ENCODE results near the gene RELB.
A peak's percentile ranks its signal among the peaks of the same experiment; 100 is the strongest.
"Not testable (repeated sequence)": the region's sequence is repeated elsewhere in the genome, so short reads cannot be mapped to it uniquely, and the experiment has no call there.

RELB gene, protein sequence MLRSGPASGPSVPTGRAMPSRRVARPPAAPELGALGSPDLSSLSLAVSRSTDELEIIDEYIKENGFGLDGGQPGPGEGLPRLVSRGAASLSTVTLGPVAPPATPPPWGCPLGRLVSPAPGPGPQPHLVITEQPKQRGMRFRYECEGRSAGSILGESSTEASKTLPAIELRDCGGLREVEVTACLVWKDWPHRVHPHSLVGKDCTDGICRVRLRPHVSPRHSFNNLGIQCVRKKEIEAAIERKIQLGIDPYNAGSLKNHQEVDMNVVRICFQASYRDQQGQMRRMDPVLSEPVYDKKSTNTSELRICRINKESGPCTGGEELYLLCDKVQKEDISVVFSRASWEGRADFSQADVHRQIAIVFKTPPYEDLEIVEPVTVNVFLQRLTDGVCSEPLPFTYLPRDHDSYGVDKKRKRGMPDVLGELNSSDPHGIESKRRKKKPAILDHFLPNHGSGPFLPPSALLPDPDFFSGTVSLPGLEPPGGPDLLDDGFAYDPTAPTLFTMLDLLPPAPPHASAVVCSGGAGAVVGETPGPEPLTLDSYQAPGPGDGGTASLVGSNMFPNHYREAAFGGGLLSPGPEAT

DNA sequence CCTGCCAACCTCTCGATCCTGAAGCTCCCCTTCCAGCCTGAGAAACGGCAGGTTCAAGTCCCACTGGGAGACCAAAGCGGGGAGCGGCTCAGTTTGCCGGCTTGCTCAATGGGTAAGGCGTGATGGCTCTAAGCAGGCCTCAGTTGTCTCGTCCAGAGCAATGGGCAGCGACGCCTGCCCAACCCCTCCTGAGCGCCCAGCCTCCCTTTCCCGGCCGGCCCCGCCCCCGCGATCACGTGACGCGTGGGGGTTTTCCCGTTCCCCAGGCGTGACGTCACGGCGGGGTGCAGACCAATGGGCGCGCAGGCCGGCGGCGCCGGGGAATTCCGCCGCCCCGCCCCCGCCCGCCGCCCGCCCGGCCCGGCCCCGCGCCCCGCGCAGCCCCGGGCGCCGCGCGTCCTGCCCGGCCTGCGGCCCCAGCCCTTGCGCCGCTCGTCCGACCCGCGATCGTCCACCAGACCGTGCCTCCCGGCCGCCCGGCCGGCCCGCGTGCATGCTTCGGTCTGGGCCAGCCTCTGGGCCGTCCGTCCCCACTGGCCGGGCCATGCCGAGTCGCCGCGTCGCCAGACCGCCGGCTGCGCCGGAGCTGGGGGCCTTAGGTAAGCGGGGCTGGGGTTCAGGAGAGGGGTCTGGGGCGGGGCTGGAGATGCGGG lies at the start of gene RELB:
Gene RELB (plus strand): TSS at position 378 of the 653 bp plus-strand sequence. CDS start 116 bp downstream, at position 494.
- peak; percentile 72 to 80 for DNase-seq

DNA sequence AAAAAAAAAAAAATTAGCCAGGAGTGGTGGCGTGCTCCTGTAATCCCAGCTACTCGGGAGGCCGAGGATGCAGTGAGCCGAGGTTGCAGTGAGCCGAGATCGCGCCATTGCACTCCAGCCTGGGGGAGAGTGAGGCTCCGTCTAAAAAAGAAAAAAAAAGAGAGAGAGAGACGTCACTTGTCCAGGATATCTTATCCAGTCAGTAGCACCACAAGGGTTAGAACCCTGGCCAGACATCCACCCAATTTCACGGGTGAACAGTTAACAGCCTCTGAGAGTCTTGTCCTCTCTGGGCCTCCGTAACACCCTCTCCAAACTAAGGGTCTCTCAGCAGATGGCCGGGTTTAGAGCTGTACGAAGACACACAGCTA lies 47.0 kb upstream of the RELB start:
- DNase-seq: no peak

DNA sequence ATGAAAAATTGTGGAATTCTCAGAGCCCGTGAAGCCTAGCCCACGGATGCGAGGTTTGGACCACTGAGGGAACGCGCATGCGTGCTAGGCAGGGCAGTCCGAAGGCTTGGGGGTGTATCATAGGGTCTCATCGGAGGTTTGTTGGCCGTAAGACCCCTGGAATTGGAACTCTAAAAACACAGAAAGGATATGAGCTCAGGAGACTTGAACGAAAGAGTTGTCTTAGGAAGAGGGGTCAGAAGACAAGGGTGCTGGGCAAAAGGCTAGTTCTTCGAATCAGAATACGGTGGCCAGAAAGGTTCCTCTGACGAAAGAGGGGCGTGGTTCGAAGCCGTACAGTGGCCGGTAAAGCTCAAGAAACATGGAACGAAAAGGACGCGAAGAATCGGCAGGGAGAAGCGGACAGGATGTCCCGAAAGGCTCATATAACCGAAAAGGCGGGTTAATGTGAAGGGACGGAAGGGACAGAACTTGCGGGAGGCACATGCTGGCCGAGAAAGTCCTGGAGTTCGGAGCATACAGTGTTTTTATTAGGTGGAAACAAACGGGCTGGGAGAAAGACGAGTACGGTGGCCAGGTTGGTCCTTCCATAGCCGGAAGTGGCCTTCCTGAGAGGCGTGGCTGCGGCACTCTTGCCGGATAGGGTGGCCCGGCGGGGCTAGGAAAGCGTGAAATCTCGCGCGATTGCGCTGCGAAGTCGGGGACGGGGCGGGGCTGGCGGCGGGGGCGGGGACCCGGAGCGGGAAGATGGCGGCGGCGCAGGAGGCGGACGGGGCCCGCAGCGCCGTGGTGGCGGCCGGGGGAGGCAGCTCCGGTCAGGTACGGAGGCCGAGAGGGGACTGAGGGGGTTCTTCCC lies 46.4 kb upstream of the RELB start, which contains the start of gene CLPTM1:
Gene CLPTM1 (plus strand): TSS at position 732 of the 856 bp plus-strand sequence. CDS start 16 bp downstream, at position 748.
- peak; percentile 93 to 96 for DNase-seq

DNA sequence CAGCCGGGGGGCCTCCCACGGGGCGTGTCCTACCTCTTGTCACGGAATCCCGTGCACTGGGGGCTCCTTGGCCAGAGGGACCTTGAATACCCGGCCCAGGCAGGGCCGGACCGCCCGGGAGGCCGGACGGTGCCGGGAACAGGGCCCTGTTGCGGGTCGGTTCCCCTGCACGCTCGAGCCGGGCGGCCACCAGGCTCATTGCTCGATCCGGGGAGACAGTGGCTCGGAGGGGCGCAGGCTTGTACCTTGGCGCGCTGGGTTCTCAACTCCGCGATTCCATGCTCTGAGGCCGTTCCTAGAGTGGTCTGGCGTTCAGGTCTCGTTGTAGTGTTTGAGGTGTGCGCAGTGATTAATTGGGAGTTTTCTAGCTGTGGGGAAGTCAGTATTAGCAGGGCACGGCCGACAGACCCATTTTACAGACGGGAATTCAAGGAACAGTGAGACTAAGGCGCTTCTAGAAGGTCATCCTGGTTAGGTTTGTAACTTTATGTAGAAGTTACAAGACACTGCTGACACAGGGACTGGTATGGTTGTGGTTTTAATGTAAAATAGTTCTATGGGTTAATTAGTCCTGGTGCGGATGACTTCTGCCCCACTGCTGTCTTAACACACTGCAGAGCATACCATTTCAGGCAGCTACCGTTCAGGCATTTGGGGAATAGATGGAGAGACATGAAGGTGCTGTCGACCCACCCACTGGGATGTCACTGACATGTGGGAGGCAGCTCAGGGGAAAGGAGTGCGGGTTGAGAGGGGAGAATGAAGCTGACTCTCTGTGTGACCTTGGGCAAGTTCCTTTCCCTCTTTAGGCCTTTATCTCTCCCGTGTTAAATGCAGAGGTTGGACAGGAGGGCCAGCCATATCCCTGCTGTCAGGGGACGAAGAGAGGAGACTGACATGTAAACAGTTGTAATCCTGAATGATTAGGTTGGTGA lies 45.5 kb upstream of the RELB start:
- no peak for DNase-seq

DNA sequence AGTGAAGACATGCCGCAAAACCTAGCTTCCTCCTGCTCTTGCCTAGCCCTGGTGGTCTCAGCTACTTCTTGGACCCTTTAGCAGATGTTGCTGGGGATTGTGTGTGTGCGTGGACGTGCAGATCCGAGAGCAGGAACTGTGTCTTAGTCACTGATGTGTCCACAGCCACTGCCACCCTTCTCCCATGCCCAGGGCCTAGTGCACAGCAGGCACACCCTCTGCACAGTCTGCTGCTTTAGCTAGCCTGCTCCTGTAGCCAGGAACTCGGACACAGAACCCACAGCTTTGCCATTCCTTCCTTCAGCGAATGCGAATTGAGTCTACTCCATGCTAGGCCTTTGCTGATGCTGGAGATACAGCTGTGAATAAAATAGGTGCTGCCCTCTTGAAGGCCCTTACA lies 43.7 kb upstream of the RELB start:
- DNase-seq: no peak

DNA sequence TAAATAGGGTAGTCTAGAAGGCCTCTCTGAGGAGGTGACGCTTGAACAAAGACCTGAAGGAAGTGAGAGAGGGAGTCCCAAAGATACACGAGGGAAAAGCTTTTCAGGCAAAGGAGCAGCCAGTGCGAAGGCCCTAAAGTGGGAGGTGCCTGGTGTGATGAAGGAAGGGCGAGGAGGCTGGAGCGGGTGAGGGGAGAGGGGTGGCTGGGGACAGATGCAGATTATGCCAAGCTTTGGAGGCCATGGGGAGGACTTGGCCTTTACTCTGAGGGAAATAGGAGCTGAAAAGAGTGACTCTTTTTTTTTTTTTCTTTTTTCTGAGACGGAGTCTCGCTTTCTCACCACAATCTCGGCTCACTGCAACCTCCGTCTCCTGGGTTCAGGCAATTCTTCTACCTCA lies 43.2 kb upstream of the RELB start:
- DNase-seq: no peak

DNA sequence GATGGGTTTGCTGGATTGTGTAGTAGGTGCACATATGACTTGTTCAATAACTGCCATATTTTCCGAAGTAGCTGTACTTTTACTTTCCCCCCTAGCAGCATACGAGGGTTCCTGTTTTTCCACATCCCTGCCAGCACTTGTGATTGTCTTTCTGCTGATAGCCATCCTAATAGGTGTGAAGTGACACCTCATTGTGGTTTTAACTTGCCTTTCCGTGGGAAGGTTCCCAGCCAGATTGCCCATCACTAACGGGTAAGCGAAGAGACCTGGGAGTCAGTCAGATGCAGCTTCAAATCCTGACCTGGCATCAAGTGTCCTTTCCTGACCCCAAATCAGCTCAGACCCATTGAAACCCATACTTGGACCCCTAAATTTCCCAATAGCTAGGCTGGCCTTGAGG lies 41.6 kb upstream of the RELB start:
- DNase-seq: no peak

DNA sequence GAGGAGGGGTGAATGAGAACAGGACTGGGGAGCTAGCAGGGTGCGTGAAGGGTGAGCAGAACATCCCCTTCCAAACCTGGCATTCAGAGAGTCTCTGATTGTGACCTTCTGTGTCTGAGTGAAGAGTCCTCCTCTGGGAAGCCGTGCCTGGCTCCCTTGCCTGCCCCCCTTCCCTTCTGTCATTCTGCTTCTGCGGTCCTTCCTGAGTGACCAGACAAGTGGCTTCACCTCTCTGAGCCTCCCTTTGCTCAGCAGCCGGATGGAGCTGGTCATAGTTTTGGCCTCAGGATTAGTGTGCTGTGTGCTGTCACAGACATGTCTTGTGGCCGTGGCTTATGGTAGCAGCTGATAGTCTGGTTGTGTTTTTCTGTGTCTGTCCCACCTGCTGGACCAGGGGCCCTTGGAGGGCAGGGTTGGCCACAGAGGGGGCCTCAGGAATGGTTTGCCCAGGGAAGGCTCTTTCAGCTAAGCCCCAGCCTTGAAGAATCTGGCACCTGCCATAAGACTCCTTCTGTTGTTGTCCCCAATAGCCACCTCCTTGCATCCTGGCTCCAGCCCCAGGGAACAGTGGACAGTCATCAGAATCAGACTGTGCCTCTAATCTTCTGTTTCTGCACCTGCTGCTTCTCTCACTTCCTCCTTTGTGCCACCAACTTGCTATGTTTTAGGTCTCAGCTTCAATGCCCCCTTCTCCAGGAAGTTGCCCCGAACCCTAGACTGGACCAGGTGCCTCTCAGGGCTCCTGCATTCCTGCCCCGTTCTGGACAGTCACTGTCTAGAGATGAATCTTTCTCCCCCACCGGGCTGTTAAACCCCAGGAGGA lies 40.1 kb upstream of the RELB start:
- no peak for DNase-seq

DNA sequence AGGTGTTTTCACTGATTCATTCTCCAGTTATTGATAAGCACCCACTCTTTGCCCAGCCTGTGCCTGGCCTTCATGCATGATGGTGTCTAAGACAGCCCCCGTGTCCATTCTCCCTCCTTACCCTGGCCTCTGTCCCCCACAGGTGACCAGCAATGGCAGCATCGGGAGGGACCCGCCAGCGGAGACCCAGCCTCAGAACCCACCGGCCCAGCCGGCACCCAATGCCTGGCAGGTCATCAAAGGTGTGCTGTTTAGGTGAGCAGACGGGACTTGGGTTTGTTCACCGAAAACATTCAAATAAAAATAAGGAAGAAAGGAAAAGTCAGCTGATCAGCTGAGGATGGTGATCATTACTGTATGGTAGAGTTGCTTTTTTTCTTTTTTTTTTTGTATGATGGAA lies 39.4 kb upstream of the RELB start:
- no peak for DNase-seq

DNA sequence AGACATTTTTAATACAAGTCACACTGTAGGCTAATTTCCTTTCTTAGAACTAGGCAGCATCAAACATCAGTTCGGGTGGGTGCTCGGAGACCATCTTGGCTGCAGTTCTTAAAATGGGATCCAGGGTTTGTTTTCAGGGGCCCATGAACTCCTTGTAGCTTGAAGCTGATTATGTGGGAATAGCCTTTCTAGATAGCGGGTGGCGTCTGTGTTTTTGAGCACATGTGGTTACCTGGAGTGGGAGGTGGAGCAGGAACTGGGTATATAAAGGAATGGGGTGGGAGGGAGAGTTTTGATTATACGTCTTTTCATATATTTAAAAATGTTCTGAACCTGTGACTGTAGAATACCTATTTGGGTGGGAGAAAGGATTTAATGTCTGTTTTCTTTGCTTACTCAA lies 33.1 kb upstream of the RELB start:
- DNase-seq: no peak

DNA sequence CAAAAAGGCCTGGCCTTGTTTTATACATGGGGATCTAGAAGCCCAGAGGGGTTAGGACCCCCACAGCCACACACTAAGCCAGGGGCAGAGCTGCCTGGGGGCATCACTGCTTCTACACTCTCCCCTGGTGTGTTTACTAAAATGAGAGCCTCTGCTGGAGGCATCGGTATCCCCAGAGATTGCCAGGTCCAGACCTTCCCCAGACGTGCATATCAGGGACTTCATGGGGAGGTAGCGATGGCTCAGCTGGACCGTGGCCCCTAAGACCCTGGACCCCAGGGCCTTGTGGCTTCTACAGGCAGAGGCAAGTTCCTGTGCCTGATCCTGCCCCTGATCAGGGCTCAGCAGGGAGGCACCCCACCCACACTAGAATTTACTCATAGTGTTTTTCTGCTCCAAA lies 32.6 kb upstream of the RELB start:
- DNase-seq: no peak

DNA sequence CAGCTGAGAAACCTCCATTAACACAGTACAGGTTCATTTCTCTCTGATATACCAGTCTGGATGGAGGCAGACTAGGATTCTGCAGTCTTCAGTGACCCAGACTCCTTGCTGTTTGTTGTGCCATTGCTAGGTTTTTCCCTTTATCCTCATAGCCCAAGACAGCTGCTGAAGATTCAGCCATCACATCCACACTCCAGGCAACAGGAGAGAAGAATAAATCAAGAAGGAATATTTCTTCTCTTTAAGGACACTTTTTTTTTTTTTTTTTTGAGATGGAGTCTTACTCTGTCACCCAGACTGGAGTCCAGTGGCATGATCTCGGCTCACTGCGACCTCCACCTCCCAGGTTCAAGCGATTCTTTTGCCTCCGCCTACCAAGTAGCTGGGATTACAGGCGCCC lies 31.8 kb upstream of the RELB start:
- DNase-seq: no peak

DNA sequence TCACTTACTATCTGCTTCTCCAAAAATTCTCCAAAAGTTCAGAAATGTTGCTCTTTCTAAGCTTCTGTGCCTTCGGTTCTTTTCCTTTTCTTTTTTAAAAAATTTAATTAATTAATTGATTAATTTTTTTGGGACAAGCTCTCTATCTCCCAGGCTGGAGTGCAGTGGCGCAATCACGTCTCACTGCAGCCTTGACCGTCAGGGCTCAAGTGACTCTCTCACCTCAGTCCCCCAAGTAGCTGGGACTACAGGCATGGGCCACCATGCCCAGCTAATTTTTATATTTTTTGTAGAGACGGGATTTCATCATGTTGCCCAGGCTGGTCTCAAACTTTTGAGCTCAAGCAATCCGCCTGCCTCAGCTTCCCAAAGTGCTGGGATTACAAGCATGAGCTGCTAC lies 29.8 kb upstream of the RELB start:
- DNase-seq: not testable (repeated sequence)

DNA sequence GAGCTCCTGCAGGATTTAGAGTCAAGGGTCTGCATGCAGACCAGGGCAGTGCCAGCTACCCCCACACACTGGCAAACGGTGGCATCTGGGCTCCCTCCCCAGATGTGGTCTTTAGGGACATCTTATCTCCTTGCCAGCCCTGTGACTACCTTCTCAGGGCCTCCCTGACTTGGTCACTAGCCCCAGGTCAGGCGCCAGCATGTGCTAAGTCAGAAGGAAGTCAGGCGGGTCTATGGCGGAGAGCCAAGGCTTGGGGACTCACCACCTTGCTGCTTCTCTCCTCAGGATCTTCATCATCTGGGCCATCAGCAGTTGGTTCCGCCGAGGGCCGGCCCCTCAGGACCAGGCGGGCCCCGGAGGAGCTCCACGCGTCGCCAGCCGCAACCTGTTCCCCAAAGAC lies 28.5 kb upstream of the RELB start:
- no peak for DNase-seq

DNA sequence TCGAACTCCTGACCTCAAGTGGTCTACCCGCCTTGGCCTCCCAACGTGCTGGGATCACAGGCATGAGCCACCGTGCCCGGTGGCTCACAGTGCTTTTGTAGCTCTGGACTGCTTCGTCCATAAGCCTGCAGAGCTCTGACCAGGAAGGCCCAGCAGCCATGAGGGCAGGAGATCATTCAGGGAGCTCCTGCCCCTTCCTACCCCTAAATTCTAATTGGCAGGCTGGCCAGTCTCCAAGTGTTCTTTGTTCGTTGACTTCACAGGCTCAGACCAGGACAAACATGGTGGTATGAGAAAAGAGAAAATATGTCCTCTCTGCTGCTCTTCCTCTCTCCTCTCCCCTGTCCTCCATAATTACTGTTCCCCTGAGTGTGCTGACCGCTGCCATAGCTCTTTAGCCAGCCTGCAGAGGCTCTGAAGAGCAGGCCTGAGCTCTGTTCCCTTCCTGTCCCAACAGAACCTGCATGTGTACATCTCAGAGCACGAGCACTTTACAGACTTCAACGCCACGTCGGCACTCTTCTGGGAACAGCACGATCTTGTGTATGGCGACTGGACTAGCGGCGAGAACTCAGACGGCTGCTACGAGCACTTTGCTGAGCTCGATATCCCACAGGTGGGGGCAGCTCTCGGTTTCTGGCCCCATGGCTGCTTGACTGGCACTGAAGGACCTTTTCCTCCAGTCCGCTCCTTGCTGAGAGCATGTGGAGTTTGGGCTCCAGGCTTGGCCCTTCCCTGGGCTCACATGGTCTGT lies 27.1 kb upstream of the RELB start:
- DNase-seq: no peak

DNA sequence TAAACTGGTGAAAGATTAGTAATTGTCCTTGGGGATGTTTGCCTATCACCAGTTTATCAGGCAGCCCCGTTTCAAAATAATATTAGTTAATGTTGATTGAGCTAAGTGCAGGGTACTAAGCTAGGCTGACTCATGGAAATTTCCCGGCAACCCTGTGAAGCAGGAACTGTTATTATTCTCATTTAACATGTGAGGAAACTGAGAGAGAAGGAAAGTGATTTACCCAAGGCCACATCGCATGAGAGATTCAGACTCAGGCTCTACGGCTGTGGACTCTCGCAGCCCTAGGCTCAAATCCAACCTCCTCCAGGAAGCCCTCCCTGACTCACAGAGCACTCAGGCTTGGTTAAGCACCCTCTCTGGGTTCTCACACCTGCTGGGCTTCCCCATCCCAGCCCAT lies 26.4 kb upstream of the RELB start:
- no peak for DNase-seq

DNA sequence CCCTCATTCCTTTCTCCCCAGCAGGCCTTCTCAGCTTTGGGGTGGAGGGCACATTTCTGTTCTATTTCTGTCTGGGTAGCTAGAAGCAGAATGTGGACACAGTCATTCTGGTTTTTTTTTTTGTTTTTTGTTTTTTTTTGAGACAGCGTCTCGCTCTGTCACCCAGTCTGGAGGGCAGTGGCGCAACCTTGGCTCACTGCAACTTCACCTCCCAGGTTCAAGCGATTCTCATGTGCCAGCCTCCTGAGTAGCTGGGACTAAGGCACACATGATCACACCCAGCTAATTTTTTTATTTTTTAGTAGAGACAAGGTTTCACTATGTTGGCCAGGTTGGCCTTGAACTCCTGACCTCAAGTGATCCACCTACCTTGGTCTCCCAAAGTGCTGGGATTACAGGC lies 25.8 kb upstream of the RELB start:
- no peak for DNase-seq

DNA sequence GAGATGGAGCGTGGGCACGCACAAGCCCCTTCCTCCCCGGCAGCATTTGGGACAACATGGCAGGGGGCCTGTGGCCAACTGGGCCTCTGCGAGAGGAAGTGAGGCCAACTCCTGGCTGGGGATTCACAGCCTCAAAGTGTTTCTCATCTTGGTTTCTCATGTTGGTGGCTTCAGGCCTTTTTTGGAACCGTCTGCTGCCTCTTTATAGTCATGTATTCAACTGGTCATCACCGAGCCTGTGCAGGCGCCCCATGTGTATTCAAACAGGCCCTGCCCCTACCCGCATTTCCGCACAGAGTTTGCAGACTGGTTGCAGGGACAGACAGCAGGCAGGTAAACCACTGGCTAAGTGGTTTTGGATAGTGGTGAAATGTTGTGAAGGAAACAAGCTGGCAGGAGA lies 17.3 kb upstream of the RELB start:
- no peak for DNase-seq

DNA sequence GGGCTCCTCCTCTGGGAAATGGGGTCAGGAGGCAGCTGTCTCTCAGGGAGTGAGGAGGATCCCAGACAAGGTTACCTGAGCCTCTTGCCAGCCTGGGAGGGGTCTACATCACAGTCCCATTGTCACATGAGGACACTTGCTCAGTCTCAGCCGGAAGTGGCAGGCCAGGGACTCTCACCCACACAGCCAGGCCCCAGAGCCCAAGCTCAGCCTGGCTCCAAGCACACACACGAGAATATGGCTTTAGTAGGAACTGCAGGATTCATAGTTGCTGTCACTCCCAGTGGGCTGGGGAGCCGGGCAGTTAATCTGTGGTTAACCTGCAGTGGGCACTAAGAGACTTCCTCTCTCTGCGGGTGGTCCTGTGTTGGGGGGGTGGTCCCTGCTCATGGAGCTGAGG lies 15.8 kb upstream of the RELB start:
- DNase-seq: no peak

DNA sequence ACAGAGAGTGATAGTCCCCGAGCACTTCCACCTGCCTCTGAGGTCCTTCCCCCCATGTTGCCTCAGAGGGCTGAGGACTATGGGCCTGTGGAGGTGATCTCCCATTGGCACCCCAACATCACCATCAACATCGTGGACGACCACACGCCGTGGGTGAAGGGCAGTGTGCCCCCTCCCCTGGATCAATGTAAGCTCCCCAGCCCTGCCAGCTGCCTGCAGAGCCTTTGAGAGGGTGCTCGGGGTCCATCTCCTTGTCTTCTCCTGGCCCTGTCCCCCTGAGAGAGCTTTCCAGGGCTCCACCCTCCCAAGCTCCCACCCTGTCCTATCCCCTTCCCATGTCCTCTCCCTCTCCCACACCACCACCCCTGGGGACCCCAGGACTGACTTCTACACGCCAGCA lies 14.9 kb upstream of the RELB start:
- DNase-seq: no peak

Data from NCI-H187 (cell line).